Naive thymus-derived CD4-positive, alpha-beta T cell (primary cell): ENCODE measurements around the gene PSMA7. TPM values are rescaled to one million over a fixed set of nuclear protein-coding genes. Genes with fewer than 3 reads are reported as not detected.

ENCODE experiments used
- ATAC-seq: fragments of 150-1000 bp; cut with Tn5 transposase; 2 replicates; pipeline ENCODE4 v1.10.0; 2021; ENCODE audit warnings: mild to moderate bottlenecking, moderate library complexity
- CTCF ChIA-PET: fragments of 350-600 bp; sonication (Branson Sonifier 250); formaldehyde crosslinking; loops from one replicate; lab custom pipeline; 2021; ENCODE audit warnings: antibody characterized with exemption; lab: Charles Lee
- POLR2A ChIA-PET: fragments of 350-600 bp; sonication (Branson Sonifier 250); formaldehyde crosslinking; loops from one replicate; lab custom pipeline; 2021; ENCODE audit warnings: antibody characterized with exemption, inconsistent platforms; lab: Charles Lee
- DNase-seq, 9 donors: peaks; one replicate each; pipeline versions ENCODE4 v3.0.0 to v3.0.0-alpha.2; 2020 to 2022; ENCODE audit warnings: mixed read lengths in 1 of 9
- H3K27ac ChIP-seq: one replicate; pipeline ENCODE4 v1.7.0; 2013; ENCODE audit warnings: mild to moderate bottlenecking, low read depth, low read length, moderate library complexity
- H3K27me3 ChIP-seq, 2 donors: one replicate each; pipeline ENCODE4 v1.7.0; 2013; ENCODE audit warnings: low read length in 2 of 2, mild to moderate bottlenecking in 2 of 2, moderate library complexity in 2 of 2; ENCODE audit not compliant: control insufficient read depth in 2 of 2, insufficient read depth in 2 of 2
- H3K36me3 ChIP-seq, 3 experiments: 1 replicate in 2 of 3; 2 replicates in 1 of 3; pipeline ENCODE4 v1.7.0; 2013; ENCODE audit warnings: low read length in 3 of 3, mild to moderate bottlenecking in 3 of 3, moderate library complexity in 1 of 3; ENCODE audit not compliant: insufficient read depth in 3 of 3, control insufficient read depth in 2 of 3
- H3K4me1 ChIP-seq, 2 donors: one replicate each; pipeline ENCODE4 v1.7.0; 2013; ENCODE audit warnings: low read length in 2 of 2, mild to moderate bottlenecking in 2 of 2, moderate library complexity in 1 of 2; ENCODE audit not compliant: control insufficient read depth in 2 of 2, insufficient read depth in 2 of 2
- H3K4me3 ChIP-seq: 2 replicates; pipeline ENCODE4 v1.7.0; 2013; ENCODE audit warnings: mild to moderate bottlenecking, low read length
- H3K9me3 ChIP-seq, 3 experiments: 1 replicate in 2 of 3; 2 replicates in 1 of 3; pipeline ENCODE4 v1.7.0; 2013; ENCODE audit warnings: low read length in 3 of 3; ENCODE audit not compliant: control insufficient read depth in 2 of 3
- H3K27ac Mint-ChIP-seq, 9 donors: one replicate each; pipeline ENCODE4 v1.8.0; 2020 to 2022; ENCODE audit warnings: mixed read lengths in 9 of 9, mild to moderate bottlenecking in 8 of 9, moderate library complexity in 5 of 9, inconsistent platforms in 2 of 9
- H3K27me3 Mint-ChIP-seq, 5 donors: one replicate each; pipeline ENCODE4 v1.8.0; 2021 to 2022; ENCODE audit warnings: mixed read lengths in 5 of 5, mild to moderate bottlenecking in 1 of 5
- H3K36me3 Mint-ChIP-seq, 5 donors: one replicate each; pipeline ENCODE4 v1.8.0; 2020 to 2022; ENCODE audit warnings: mixed read lengths in 5 of 5, mild to moderate bottlenecking in 3 of 5, inconsistent platforms in 1 of 5
- H3K4me1 Mint-ChIP-seq, 7 donors: one replicate each; pipeline ENCODE4 v1.8.0; 2020 to 2022; ENCODE audit warnings: mixed read lengths in 7 of 7, mild to moderate bottlenecking in 3 of 7, inconsistent platforms in 1 of 7
- H3K4me3 Mint-ChIP-seq, 10 donors: one replicate each; pipeline ENCODE4 v1.8.0; 2020 to 2022; ENCODE audit warnings: mild to moderate bottlenecking in 10 of 10, mixed read lengths in 10 of 10, moderate library complexity in 6 of 10, inconsistent platforms in 2 of 10
- H3K9me3 Mint-ChIP-seq, 11 donors: one replicate each; pipeline ENCODE4 v1.8.0; 2020 to 2022; ENCODE audit warnings: mixed read lengths in 11 of 11, mild to moderate bottlenecking in 4 of 11, inconsistent platforms in 1 of 11, moderate library complexity in 1 of 11
- intact Hi-C, 2 donors: fragments of 100-400 bp; cut with micrococcal nuclease; formaldehyde crosslinking; loops; one replicate each; pipeline ENCODE4 v1.15.1; 2023
- polyA plus RNA-seq, 2 donors: library from polyadenylated mRNA; unstranded; fragments of 300-500 nt; fragmentation: Illumina TruSeq; gene quantifications; one replicate each; pipeline ENCODE4 v1.2.3, GENCODE V29; 2021
- total RNA-seq, 6 experiments: library from RNA in 5 of 6; stranded (reverse) in 5 of 6; gene quantifications; 1 replicate in 5 of 6; 2 replicates in 1 of 6; pipeline ENCODE4 v1.2.3 and lab custom pipeline; 2021 to 2026

The PSMA7 gene
- total and polyA plus RNA-seq, 7 experiments from 2014 or later: 125 to 406 (median 186) TPM

DNA sequence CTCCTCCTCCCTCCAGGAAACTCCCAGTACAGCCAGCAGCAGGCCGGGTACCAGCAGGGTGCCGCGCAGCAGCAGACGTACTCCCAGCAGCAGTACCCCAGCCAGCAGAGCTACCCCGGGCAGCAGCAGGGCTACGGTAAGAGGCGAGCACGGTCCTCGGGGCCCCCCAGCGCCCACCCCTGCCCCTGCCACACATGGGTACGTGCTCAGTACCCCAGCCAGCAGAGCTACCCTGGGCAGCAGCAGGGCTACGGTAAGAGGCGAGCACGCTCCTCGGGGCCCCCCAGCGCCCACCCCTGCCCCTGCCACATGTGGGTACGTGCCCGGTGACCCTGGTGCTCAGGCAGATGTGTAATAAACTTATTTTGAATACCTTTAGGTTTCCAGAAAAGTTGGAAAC, 29.5 kb upstream of the PSMA7 start:
- Histone ChIP-seq H3K9me3 (no peaks in the 10 kb centered on the region), H3K27me3 (no peaks in the 10 kb centered on the region), H3K4me1 (no peaks in the 10 kb centered on the region), H3K36me3 (peaks cover 0 to 30% (median 0%) of the 10 kb centered on the region in 3 experiments), H3K4me3 (no peak overlapping the region), H3K27ac (no peak overlapping the region)
- Mint-ChIP-seq H3K9me3 (no peaks in the 10 kb centered on the region), H3K27me3 (no peaks in the 10 kb centered on the region), H3K4me3 (no peak overlapping the region), H3K36me3 (peaks cover 0 to 10% (median 4%) of the 10 kb centered on the region in 5 donors), H3K4me1 (no peaks in the 10 kb centered on the region), H3K27ac (no peak overlapping the region)
- intact Hi-C loops: no loop called here
- DNase-seq: no peak
- POLR2A ChIA-PET: no interaction called here
- CTCF ChIA-PET: no interaction called here
- ATAC-seq: no peak

DNA sequence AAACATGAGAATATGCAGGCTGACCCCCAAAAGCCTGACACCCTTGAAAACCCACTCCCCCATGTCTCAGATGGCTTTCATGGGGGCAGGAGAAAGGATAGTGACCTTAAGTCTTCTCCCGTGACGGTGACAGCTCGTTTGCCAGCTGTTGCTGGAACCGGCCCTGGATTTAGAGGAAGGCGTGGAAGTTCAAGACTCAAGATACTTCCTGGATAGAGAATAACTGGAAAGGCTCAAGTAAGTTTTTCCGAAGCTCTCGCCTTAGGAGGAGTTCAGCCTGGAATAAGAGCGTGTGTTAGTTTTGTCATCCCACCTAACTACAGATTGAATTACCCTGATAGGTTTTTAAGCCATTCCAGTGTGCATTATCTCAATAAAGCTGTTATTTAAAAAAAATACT, 28.1 kb upstream of the PSMA7 start:
- peaks cover 0 to 32% (median 0%) of the 10 kb centered on the region in 3 experiments for H3K36me3 ChIP-seq
- no peaks in the 10 kb centered on the region for H3K9me3 ChIP-seq
- ATAC-seq (no peak), DNase-seq (no peak)
- H3K4me1 Mint-ChIP-seq: no peaks in the 10 kb centered on the region
- no peak overlapping the region for H3K4me3 Mint-ChIP-seq
- H3K27me3 ChIP-seq: no peaks in the 10 kb centered on the region
- no peaks in the 10 kb centered on the region for H3K27me3 Mint-ChIP-seq
- H3K4me1 ChIP-seq: no peaks in the 10 kb centered on the region
- no peak overlapping the region for H3K4me3 ChIP-seq
- H3K27ac Mint-ChIP-seq: no peak overlapping the region
- CTCF ChIA-PET: no interaction called here
- POLR2A ChIA-PET: no interaction called here
- no peaks in the 10 kb centered on the region for H3K9me3 Mint-ChIP-seq
- no peak overlapping the region for H3K27ac ChIP-seq
- H3K36me3 Mint-ChIP-seq: peaks cover 0 to 12% (median 8%) of the 10 kb centered on the region in 5 donors
- intact Hi-C loops: no loop called here

DNA sequence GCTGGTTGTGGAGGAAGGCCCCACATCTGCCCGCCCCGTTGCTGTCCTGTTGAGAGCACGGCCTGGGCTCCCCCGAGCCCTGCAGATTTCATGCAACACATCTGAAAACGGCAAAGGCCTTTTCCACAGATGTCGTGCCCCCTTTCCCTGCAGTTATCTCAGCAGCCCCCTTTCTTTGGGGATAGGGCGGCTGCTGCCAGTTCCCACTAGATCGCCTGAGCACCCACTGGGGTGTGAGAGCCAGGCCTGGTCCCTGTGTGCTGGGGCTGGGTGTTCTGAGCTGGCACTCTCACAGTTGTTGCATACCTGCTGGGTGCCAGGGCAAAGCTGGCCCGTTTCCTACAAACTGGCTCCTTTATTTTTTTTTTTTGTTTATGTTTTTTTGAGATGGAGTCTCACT, 27.3 kb upstream of the PSMA7 start:
- H3K9me3 Mint-ChIP-seq: no peaks in the 10 kb centered on the region

GRCh38 chr20:62168890-62169435, 25.8 kb upstream of the PSMA7 start:
- H3K4me3 Mint-ChIP-seq: no peak overlapping the region
- no peaks in the 10 kb centered on the region for H3K27me3 Mint-ChIP-seq
- CTCF ChIA-PET: no interaction called here
- H3K27me3 ChIP-seq: no peaks in the 10 kb centered on the region
- POLR2A ChIA-PET: no interaction called here
- no peaks in the 10 kb centered on the region for H3K4me1 Mint-ChIP-seq
- no peaks in the 10 kb centered on the region for H3K9me3 Mint-ChIP-seq
- H3K9me3 ChIP-seq: no peaks in the 10 kb centered on the region
- intact Hi-C loops: no loop called here
- H3K36me3 ChIP-seq: peaks cover 0 to 41% (median 0%) of the 10 kb centered on the region in 3 experiments
- H3K27ac ChIP-seq: no peak overlapping the region
- ATAC-seq (no peak), DNase-seq (no peak)
- no peaks in the 10 kb centered on the region for H3K4me1 ChIP-seq
- no peak overlapping the region for H3K4me3 ChIP-seq
- no peak overlapping the region for H3K27ac Mint-ChIP-seq
- peaks cover under 1 to 11% (median 5%) of the 10 kb centered on the region in 5 donors for H3K36me3 Mint-ChIP-seq

More for the DNA sequence above, 27.3 kb upstream of the PSMA7 start:
- DNase-seq: no peak
- Histone ChIP-seq H3K4me1 (no peaks in the 10 kb centered on the region), H3K36me3 (peaks cover 0 to 39% (median 0%) of the 10 kb centered on the region in 3 experiments), H3K9me3 (no peaks in the 10 kb centered on the region), H3K27ac (no peak overlapping the region), H3K27me3 (no peaks in the 10 kb centered on the region), H3K4me3 (no peak overlapping the region)
- no peak overlapping the region for H3K27ac Mint-ChIP-seq
- H3K27me3 Mint-ChIP-seq: no peaks in the 10 kb centered on the region
- intact Hi-C loops: no loop called here
- ChIA-PET POLR2A (no interaction called here), CTCF (no interaction called here)
- no peak for ATAC-seq
- H3K4me1 Mint-ChIP-seq: no peaks in the 10 kb centered on the region
- H3K4me3 Mint-ChIP-seq: no peak overlapping the region
- H3K36me3 Mint-ChIP-seq: peaks cover under 1 to 13% (median 9%) of the 10 kb centered on the region in 5 donors

- CTCF ChIA-PET: no interaction called here
- H3K9me3 ChIP-seq: no peaks in the 10 kb centered on the region
- POLR2A ChIA-PET: no interaction called here
- ATAC-seq (no peak), DNase-seq (no peak)
- Mint-ChIP-seq H3K27me3 (no peaks in the 10 kb centered on the region), H3K4me3 (no peak overlapping the region), H3K36me3 (peaks cover 0 to 11% (median 6%) of the 10 kb centered on the region in 5 donors), H3K27ac (peak overlapping the region in 1 of 9 donors; percentile 51), H3K9me3 (no peaks in the 10 kb centered on the region), H3K4me1 (no peaks in the 10 kb centered on the region)
- peaks cover 0 to 49% (median 0%) of the 10 kb centered on the region in 3 experiments for H3K36me3 ChIP-seq
- intact Hi-C loops: no loop called here
- H3K4me3 ChIP-seq: no peak overlapping the region
- no peaks in the 10 kb centered on the region for H3K4me1 ChIP-seq
- no peaks in the 10 kb centered on the region for H3K27me3 ChIP-seq
- H3K27ac ChIP-seq: no peak overlapping the region
Measured at GRCh38 chr20:62168061-62168460, 24.9 kb upstream of the PSMA7 start.

DNA sequence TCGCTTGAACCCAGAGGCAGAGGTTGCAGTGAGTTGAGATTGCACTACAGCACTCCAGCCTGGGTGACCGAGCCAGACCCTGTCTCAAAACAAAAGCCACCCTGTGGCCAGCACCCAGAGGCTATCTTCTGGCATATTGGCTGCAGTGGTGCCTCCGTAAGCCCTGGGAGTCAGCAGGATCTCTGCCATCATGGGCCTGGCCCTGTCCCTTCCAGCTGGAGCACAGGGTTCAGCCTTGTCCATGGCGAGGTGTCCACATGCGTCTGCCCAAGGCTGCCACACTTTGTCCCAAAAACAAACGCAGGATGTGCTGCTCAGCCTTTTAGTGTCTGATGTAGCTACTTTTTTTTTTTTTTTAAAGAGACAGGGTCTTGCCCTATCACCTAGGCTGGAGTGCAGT, 24.3 kb upstream of the PSMA7 start:
- no peaks in the 10 kb centered on the region for H3K9me3 ChIP-seq
- CTCF ChIA-PET: interaction anchor here (0.7 kb wide), 1 partner anchor 10 kb away, joined by 5 read pairs; no protein-coding TSS in a partner anchor
- H3K27ac ChIP-seq: no peak overlapping the region
- Mint-ChIP-seq H3K27me3 (no peaks in the 10 kb centered on the region), H3K4me1 (no peaks in the 10 kb centered on the region), H3K4me3 (no peak overlapping the region), H3K36me3 (peaks cover 0 to 11% (median 6%) of the 10 kb centered on the region in 5 donors), H3K9me3 (no peaks in the 10 kb centered on the region), H3K27ac (no peak overlapping the region)
- POLR2A ChIA-PET: interaction anchor here (0.6 kb wide), 1 partner anchor 67 kb away, joined by 3 read pairs; no protein-coding TSS in a partner anchor
- no peaks in the 10 kb centered on the region for H3K4me1 ChIP-seq
- ATAC-seq: no peak
- intact Hi-C loops: no loop called here
- H3K4me3 ChIP-seq: no peak overlapping the region
- no peak for DNase-seq
- H3K36me3 ChIP-seq: peaks cover 0 to 55% (median 0%) of the 10 kb centered on the region in 3 experiments
- H3K27me3 ChIP-seq: no peaks in the 10 kb centered on the region

- DNase-seq (no peak), ATAC-seq (no peak)
- no peak overlapping the region for H3K27ac Mint-ChIP-seq
- Histone ChIP-seq H3K4me1 (no peaks in the 10 kb centered on the region), H3K27me3 (no peaks in the 10 kb centered on the region), H3K9me3 (no peaks in the 10 kb centered on the region), H3K36me3 (peaks cover 0 to 64% (median 0%) of the 10 kb centered on the region in 3 experiments), H3K27ac (no peak overlapping the region), H3K4me3 (no peak overlapping the region)
- ChIA-PET CTCF (no interaction called here), POLR2A (no interaction called here)
- H3K9me3 Mint-ChIP-seq: no peaks in the 10 kb centered on the region
- H3K36me3 Mint-ChIP-seq: peaks cover 0 to 11% (median 6%) of the 10 kb centered on the region in 5 donors
- intact Hi-C loops: no loop called here
- no peak overlapping the region for H3K4me3 Mint-ChIP-seq
- no peaks in the 10 kb centered on the region for H3K27me3 Mint-ChIP-seq
- H3K4me1 Mint-ChIP-seq: no peaks in the 10 kb centered on the region
Measured at GRCh38 chr20:62165762-62166399, 22.7 kb upstream of the PSMA7 start.
